SK-N-MC (cell line): ENCODE measurements around the gene ZNF341.

Experiments
- DNase-seq: peaks from one replicate; pipeline ENCODE4 v3.0.0-alpha.2; 2011; ENCODE audit warnings: low read depth, low spot score
- H3K27ac ChIP-seq: fragments of 200-600 bp; sonication (generic); 2 replicates; pipeline ENCODE4 v1.5.1; 2016; ENCODE audit warnings: mixed run types
- H3K36me3 ChIP-seq: fragments of 200-600 bp; sonication (generic); 2 replicates; pipeline ENCODE4 v1.6.1; 2017; ENCODE audit warnings: antibody characterized with exemption, low read length, mixed read lengths; ENCODE audit not compliant: insufficient read depth
- H3K4me3 ChIP-seq: fragments of 200-600 bp; sonication (generic); 2 replicates; pipeline ENCODE4 v1.5.1; 2016
- H3K9ac ChIP-seq: fragments of 200-600 bp; sonication (generic); 2 replicates; pipeline ENCODE4 v1.8.0; 2017; ENCODE audit warnings: mixed run types, mixed read lengths; ENCODE audit not compliant: insufficient read length
- H3K9me3 ChIP-seq: fragments of 200-600 bp; sonication (generic); 2 replicates; pipeline ENCODE4 v1.6.1; 2017; ENCODE audit warnings: low read depth, mild to moderate bottlenecking, antibody characterized with exemption, low read length, moderate library complexity, mixed read lengths
- EZH2 ChIP-seq: fragments of 200-600 bp; sonication (generic); IDR thresholded peaks from one replicate; pipeline ENCODE4 v1.6.1; 2017; ENCODE audit warnings: antibody characterized with exemption
- FOXP2 ChIP-seq: optimal IDR thresholded peaks from 2 replicates; pipeline ENCODE3; 2011; ENCODE audit warnings: mild to moderate bottlenecking, moderate library complexity; ENCODE audit not compliant: insufficient read depth; ENCODE audit errors: extremely low read length, control extremely low read depth
- POLR2AphosphoS5 ChIP-seq: IDR thresholded peaks from 2 replicates; pipeline ENCODE4 v1.6.1; 2012; ENCODE audit warnings: mild to moderate bottlenecking, low read depth, low read length, borderline replicate concordance

The ZNF341 gene

DNA sequence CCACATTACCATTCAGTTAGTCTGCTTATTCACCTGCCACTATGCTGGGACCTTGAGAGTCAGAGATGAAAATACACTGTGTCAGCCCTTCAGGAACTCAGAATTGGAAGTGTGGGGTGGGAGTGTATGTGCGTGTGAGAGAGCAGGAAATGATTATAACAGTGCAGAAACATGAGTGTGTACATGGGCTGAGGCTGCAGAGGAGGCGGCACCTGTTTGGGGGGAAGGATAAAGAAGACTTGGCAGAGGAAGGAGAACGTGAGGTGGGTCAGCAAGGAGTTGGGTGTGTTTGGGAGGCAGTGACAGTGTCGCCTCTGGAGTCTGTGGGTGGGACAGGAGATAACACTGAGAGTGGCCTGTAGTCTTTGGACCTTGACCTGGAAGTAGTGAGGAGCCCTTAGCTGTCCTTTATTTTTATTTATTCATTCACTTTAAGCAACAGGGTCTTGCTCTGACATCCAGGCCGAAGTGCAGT is 82.5 kb downstream of the ZNF341 start:
- no peak overlapping the region for H3K9ac ChIP-seq
- TF ChIP-seq POLR2AphosphoS5 (no peak), EZH2 (no peak), FOXP2 (no peak)
- H3K4me3 ChIP-seq: no peak overlapping the region
- no peak for DNase-seq
- no peak overlapping the region for H3K27ac ChIP-seq
- no peaks in the 10 kb centered on the region; the same call in 1 of the 2 replicates for H3K36me3 ChIP-seq
- no peaks in the 10 kb centered on the region for H3K9me3 ChIP-seq

- Histone ChIP-seq H3K36me3 (no peaks in the 10 kb centered on the region; the same call in 1 of the 2 replicates), H3K27ac (no peak overlapping the region), H3K9ac (no peak overlapping the region), H3K9me3 (no peaks in the 10 kb centered on the region), H3K4me3 (no peak overlapping the region)
- TF ChIP-seq EZH2: no peak
- no peak for TF ChIP-seq FOXP2
- TF ChIP-seq POLR2AphosphoS5: no peak
- no peak for DNase-seq
These were observed 83.9 kb downstream of the ZNF341 start for GRCh38 chr20:33815671-33816070.

DNA sequence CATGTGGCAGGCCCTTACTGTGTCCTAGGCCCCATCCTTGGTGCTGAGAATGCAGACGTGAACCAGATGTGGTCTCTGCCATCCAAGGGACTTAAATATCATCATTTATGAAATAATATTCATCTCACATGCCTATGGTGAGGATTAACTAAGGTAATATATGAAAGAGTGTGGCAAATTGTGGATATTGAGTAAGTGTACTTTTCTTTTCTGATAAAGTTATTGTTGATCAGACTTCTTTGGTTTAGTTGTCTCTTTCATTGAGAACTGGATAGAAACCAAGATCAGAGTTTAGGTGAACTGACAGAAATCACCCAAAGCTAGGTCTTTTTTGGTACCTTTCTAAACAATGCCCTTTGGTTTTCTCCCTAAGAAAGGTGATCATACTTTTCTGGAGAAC is 84.4 kb downstream of the ZNF341 start:
- no peak for DNase-seq
- TF ChIP-seq EZH2: no peak
- TF ChIP-seq POLR2AphosphoS5: no peak
- TF ChIP-seq FOXP2: no peak
- Histone ChIP-seq H3K36me3 (no peaks in the 10 kb centered on the region; the same call in 1 of the 2 replicates), H3K9me3 (no peaks in the 10 kb centered on the region), H3K27ac (no peak overlapping the region), H3K4me3 (no peak overlapping the region), H3K9ac (no peak overlapping the region)

GRCh38 chr20:33817411-33817810 is 85.6 kb downstream of the ZNF341 start:
- Histone ChIP-seq H3K9ac (no peak overlapping the region), H3K36me3 (no peaks in the 10 kb centered on the region; the same call in 1 of the 2 replicates), H3K4me3 (no peak overlapping the region), H3K27ac (no peak overlapping the region), H3K9me3 (no peaks in the 10 kb centered on the region)
- no peak for DNase-seq
- TF ChIP-seq POLR2AphosphoS5 (no peak), FOXP2 (no peak), EZH2 (no peak)

- Histone ChIP-seq H3K27ac (no peak overlapping the region), H3K9ac (no peak overlapping the region), H3K4me3 (no peak overlapping the region), H3K36me3 (no peaks in the 10 kb centered on the region; the same call in 1 of the 2 replicates), H3K9me3 (no peaks in the 10 kb centered on the region)
- TF ChIP-seq FOXP2: no peak
- no peak for TF ChIP-seq EZH2
- DNase-seq: no peak
These were observed 87.7 kb downstream of the ZNF341 start for GRCh38 chr20:33819456-33819855.

DNA sequence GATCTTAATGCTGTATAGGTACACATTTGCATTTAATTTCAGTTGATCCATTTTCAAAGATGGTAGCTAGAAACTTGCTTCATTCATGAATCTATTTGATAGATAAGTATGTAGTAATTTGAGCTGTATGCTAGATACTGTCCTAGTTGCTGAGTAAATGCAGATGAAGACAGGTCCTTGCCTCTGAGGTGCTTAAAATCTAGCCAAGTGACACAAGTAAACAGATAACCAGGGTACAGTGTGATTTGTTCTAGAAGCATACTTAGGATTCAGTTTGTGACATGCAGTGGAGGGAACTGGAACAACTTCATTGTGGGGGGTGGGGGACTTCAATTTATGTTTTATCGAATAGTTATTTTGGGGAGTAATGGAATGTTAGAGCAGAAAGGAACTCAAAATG is 88.6 kb downstream of the ZNF341 start:
- Histone ChIP-seq H3K27ac (no peak overlapping the region), H3K9me3 (no peaks in the 10 kb centered on the region), H3K36me3 (no peaks in the 10 kb centered on the region; the same call in 1 of the 2 replicates), H3K4me3 (no peak overlapping the region), H3K9ac (no peak overlapping the region)
- TF ChIP-seq POLR2AphosphoS5 (no peak), EZH2 (no peak), FOXP2 (no peak)
- DNase-seq: no peak

DNA sequence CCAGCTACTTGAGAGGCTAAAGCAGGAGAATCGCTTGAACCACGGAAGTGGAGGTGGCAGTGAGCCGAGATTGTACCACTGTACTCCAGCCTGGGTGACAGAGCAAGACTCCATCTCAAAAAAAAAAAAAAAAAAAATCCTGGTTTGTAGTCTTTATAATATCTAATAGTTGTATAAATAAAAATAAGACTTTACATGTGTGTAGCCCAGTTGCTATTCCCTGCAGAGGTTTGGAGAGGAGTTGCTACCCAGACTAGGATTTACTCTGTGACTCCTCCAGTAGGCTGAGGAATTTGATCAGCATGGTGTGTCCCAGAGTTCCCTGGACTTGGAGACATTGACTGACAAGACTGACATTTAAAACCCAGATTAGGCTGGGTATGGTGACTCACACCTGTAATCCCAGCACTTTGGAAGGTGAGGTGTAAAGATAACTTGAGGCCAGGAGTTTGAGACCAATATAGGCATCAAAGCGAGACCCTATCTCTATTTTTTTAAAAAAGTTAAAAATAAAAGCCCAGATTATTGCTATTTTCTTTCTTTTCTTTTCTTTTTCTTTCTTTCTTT is 89.6 kb downstream of the ZNF341 start:
- no peak overlapping the region for H3K9ac ChIP-seq
- H3K9me3 ChIP-seq: no peaks in the 10 kb centered on the region
- no peak for TF ChIP-seq FOXP2
- TF ChIP-seq EZH2: no peak
- no peak for TF ChIP-seq POLR2AphosphoS5
- no peaks in the 10 kb centered on the region for H3K36me3 ChIP-seq
- no peak for DNase-seq
- no peak overlapping the region for H3K4me3 ChIP-seq
- no peak overlapping the region for H3K27ac ChIP-seq

DNA sequence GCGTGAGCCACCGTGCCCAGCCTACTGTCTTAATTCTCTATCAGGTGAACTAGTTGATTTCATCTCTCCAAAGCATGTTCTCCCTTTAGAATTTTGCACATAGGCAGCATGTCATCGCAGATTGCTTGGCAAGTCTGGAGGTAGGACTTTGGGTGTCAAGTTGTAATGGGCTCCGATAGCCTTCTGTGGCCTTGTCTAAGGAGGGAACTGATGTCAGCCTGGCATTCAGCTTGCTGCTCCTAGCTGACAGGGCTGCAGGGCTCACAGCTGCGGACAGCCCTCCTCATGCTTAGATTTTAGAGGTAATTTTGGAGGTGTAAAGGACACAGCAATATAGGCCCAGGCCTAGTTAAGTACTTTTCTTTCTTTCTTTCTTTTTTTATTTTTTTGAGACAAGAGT is 90.6 kb downstream of the ZNF341 start:
- H3K4me3 ChIP-seq: no peak overlapping the region
- no peaks in the 10 kb centered on the region for H3K9me3 ChIP-seq
- TF ChIP-seq FOXP2 (no peak), EZH2 (no peak), POLR2AphosphoS5 (no peak)
- no peak overlapping the region for H3K9ac ChIP-seq
- no peak overlapping the region for H3K27ac ChIP-seq
- no peak for DNase-seq
- no peaks in the 10 kb centered on the region for H3K36me3 ChIP-seq

DNA sequence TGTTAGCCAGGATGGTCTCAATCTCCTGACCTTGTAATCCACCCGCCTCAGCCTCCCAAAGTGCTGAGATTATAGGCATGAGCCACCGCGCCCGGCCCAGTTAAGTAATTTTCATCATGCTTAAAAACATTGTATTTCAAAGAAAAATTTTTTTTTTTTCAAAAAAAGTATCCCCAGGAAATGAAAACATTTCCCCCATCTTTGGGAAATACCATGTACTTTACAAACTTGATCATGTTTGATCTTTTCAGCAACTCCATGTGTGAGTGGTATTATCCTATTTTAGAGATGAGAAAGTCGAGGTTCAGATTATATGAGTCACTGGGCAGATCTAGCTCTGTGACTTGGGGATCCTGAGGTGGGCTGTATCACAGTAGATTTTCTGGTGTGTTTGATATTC is 91.2 kb downstream of the ZNF341 start:
- Histone ChIP-seq H3K9ac (no peak overlapping the region), H3K4me3 (no peak overlapping the region)

More for the DNA sequence above, 91.2 kb downstream of the ZNF341 start:
- Histone ChIP-seq H3K36me3 (no peaks in the 10 kb centered on the region), H3K9me3 (no peaks in the 10 kb centered on the region), H3K27ac (no peak overlapping the region)
- DNase-seq: no peak
- TF ChIP-seq FOXP2: no peak
